Tibial artery (tissue), 4 donors: ENCODE measurements around the gene GNAT3.

Source experiments
- DNase-seq, 2 donors: peaks; one replicate each; pipeline ENCODE4 v3.0.0-alpha.2; 2019
- H3K27ac ChIP-seq, 2 donors: fragments of 200-600 bp; sonication (generic) in 1 of 2; 1 replicate in 1 of 2; 2 replicates in 1 of 2; pipeline ENCODE4 v1.5.1; 2018 to 2019; ENCODE audit warnings: mild to moderate bottlenecking in 1 of 2
- H3K27me3 ChIP-seq, 2 donors: fragments of 200-600 bp; sonication (generic) in 1 of 2; one replicate each; pipeline versions ENCODE4 v1.5.1 to v1.6.0; 2016 to 2019
- H3K36me3 ChIP-seq, 3 donors: fragments of 200-600 bp; sonication (generic) in 2 of 3; one replicate each; pipeline ENCODE4 v1.5.1; 2016 to 2019; ENCODE audit warnings: mild to moderate bottlenecking in 2 of 3
- H3K4me1 ChIP-seq, 4 donors: fragments of 200-600 bp; sonication (generic) in 2 of 4; 1 replicate in 3 of 4; 2 replicates in 1 of 4; pipeline ENCODE4 v1.5.1; 2016 to 2019
- H3K4me3 ChIP-seq, 2 donors: fragments of 200-600 bp; sonication (generic) in 1 of 2; 1 replicate in 1 of 2; 2 replicates in 1 of 2; pipeline ENCODE4 v1.5.1; 2018 to 2019; ENCODE audit warnings: mild to moderate bottlenecking in 2 of 2
- H3K9me3 ChIP-seq, 3 donors: fragments of 200-600 bp; sonication (generic) in 1 of 3; one replicate each; pipeline ENCODE4 v1.5.1; 2016 to 2019
- CTCF ChIP-seq, 2 experiments: fragments of 200-600 bp in 1 of 2; fragments of 450-650 bp in 1 of 2; IDR thresholded peaks; one replicate each; pipeline ENCODE4 v1.5.1; 2017 to 2019; ENCODE audit warnings: antibody characterized with exemption in 2 of 2, mild to moderate bottlenecking in 1 of 2, moderate library complexity in 1 of 2
- intact Hi-C: fragments of 100-400 bp; cut with DNase I; formaldehyde crosslinking; loops from one replicate; pipeline ENCODE4 v1.15.0; 2023; ENCODE audit warnings: low total_unique reads

The GNAT3 gene

GRCh38 chr7:80473751-80474150, 38.1 kb downstream of the GNAT3 start:
- Histone ChIP-seq H3K4me3 (no peak overlapping the region), H3K4me1 (no peaks in the 10 kb centered on the region), H3K36me3 (no peaks in the 10 kb centered on the region), H3K27ac (no peak overlapping the region), H3K27me3 (no peaks in the 10 kb centered on the region), H3K9me3 (no peaks in the 10 kb centered on the region)
- no peak for DNase-seq
- TF ChIP-seq CTCF (IDR thresholded peaks at IDR 0.05): no peak
- intact Hi-C loops: no loop called here

- DNase-seq: no peak
- intact Hi-C loops: no loop called here
- no peak overlapping the region for H3K4me3 ChIP-seq
- H3K4me1 ChIP-seq: no peaks in the 10 kb centered on the region
- no peaks in the 10 kb centered on the region for H3K9me3 ChIP-seq
- no peaks in the 10 kb centered on the region for H3K36me3 ChIP-seq
- no peak overlapping the region for H3K27ac ChIP-seq
- no peak for TF ChIP-seq CTCF (IDR thresholded peaks at IDR 0.05)
- no peaks in the 10 kb centered on the region for H3K27me3 ChIP-seq
These were observed 39.2 kb downstream of the GNAT3 start for GRCh38 chr7:80472491-80473200.

- Histone ChIP-seq H3K9me3 (no peaks in the 10 kb centered on the region), H3K4me1 (no peaks in the 10 kb centered on the region), H3K4me3 (no peak overlapping the region), H3K27ac (no peak overlapping the region), H3K27me3 (no peaks in the 10 kb centered on the region), H3K36me3 (no peaks in the 10 kb centered on the region)
- TF ChIP-seq CTCF (IDR thresholded peaks at IDR 0.05): no peak
- intact Hi-C loops: no loop called here
- no peak for DNase-seq
These were observed 42.7 kb downstream of the GNAT3 start for GRCh38 chr7:80468931-80469714.

GRCh38 chr7:80467069-80467468, 44.8 kb downstream of the GNAT3 start:
- H3K27me3 ChIP-seq: no peaks in the 10 kb centered on the region
- DNase-seq: no peak
- no peaks in the 10 kb centered on the region for H3K9me3 ChIP-seq
- H3K4me1 ChIP-seq: no peaks in the 10 kb centered on the region
- no peaks in the 10 kb centered on the region for H3K36me3 ChIP-seq
- no peak for TF ChIP-seq CTCF (IDR thresholded peaks at IDR 0.05)
- H3K4me3 ChIP-seq: no peak overlapping the region
- H3K27ac ChIP-seq: no peak overlapping the region
- intact Hi-C loops: no loop called here

GRCh38 chr7:80466636-80467035, 45.2 kb downstream of the GNAT3 start:
- H3K27me3 ChIP-seq: no peaks in the 10 kb centered on the region
- no peak for DNase-seq
- H3K9me3 ChIP-seq: no peaks in the 10 kb centered on the region
- TF ChIP-seq CTCF (IDR thresholded peaks at IDR 0.05): no peak
- H3K4me1 ChIP-seq: no peaks in the 10 kb centered on the region
- H3K27ac ChIP-seq: no peak overlapping the region
- H3K4me3 ChIP-seq: no peak overlapping the region
- no peaks in the 10 kb centered on the region for H3K36me3 ChIP-seq
- intact Hi-C loops: no loop called here
